Measurements from ENCODE around the gene PCP2.

Gene PCP2

GRCh38 chr19:7623725-7624603, 9.6 kb downstream of the PCP2 start:
- H3K4me3 ChIP-seq (ENCODE audit: low read length): no peak overlapping the region
- no peak for DNase-seq (ENCODE audit: low read depth, low spot score)

DNA sequence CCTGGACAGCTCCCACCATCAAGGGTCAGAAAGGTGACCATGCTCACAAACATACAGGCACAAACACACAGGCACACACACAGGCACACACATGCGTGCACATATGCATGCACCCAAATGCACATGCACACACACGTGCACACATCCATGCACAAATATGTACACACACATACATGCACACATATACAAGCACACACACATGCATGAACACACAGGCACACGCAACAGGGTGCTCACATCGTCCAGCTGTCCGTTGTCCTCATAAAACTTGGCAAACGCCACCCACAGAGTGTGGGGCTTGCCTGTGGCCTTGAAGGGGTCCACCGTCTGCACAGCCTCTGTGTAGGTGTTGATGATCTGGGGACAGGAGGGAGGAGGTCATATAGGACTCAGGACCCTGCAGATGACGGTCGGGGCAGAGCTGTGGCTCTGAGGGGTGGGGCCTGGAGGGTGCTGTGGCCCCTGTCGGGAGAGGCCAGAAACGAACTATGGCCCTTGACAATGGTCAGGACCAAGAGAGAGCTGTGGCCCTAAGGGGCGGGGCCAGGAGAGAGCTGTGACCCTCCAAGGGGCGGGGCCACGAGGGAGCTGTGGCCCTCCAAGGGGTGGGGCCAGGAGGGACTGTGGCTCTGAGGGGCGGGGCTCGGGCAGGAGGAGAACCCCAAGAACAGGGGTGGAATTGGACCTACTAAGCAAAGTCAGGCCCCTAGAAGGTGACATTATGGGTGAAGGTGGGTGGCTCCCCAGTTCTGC, 10.4 kb downstream of the PCP2 start:
- DNase-seq (ENCODE audit: low read depth, low spot score): no peak
- no peak overlapping the region for H3K4me3 ChIP-seq (ENCODE audit: low read length)

- no peak overlapping the region for H3K4me3 ChIP-seq (ENCODE audit: low read length)
- no peak for DNase-seq (ENCODE audit: low read depth, low spot score)
These were observed 12.8 kb downstream of the PCP2 start for GRCh38 chr19:7620442-7621412.

DNA sequence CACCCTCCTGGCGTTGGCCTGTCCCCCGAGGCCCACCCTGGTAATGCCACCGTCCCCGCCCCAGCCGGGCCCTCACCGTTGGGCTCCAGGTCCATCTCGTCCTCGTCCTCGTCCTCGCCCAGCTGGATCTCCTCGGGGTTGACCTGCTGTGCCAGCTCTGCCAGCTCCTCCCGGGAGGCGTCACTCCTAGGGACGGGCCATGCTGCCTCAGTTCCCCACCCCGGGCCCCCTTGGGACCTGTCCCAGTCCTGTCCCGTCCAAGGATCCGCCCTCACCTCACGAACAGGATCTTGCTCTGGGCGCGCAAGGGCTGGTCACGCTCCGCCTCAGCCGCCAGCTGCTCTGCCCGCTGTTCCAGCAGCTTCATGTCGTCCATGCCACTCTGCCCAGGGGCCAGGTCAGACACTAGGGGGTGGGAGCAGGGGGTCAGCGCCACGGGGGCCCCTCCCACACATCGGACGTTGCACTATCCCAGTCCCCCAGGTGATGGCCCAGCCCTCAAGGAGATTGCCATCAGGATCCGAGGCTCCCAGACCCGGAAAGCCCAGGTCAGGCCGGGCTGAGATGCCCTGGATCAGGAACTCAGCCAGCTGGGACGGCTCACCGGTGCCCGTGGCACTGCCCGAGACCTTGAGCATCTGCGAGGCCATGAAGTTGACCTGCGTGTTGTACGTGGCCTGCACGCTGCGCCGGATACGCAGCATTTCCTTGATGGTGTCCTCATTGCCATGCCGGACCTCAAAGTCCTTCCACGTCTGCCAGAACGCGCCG, 13.7 kb downstream of the PCP2 start:
- no peak overlapping the region for H3K4me3 ChIP-seq (ENCODE audit: low read length)
- no peak for DNase-seq (ENCODE audit: low read depth, low spot score)

- no peak overlapping the region for H3K4me3 ChIP-seq (ENCODE audit: low read length)
- no peak for DNase-seq (ENCODE audit: low read depth, low spot score)
These were observed 14.6 kb downstream of the PCP2 start for GRCh38 chr19:7618771-7619510.

DNA sequence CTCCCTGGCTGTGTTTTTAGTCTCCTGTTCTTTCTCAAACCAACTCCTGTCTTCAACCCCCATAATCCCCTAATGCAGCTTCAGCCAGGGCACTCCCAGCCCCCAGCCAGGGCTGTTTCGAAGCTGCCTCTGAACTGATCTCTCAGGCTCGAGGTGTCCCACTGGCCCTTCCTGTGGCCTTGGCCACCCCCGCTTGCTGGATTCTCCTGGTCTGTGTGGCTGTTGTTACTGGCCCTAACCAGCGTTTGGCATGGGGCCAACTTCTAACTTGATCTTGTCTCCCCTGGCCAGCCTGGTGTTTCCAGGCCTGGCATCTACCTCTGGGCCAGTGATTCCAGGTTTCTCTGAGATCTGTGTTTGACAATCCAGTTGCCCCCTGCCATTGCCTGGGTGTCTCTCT, 15.2 kb downstream of the PCP2 start:
- no peak overlapping the region for H3K4me3 ChIP-seq (ENCODE audit: low read length)

GRCh38 chr19:7617735-7618134, 15.8 kb downstream of the PCP2 start:
- H3K4me3 ChIP-seq (ENCODE audit: low read length): no peak overlapping the region
- DNase-seq (ENCODE audit: low read depth, low spot score): no peak

More for the DNA sequence above, 15.2 kb downstream of the PCP2 start:
- DNase-seq (ENCODE audit: low read depth, low spot score): no peak

GRCh38 chr19:7617172-7617571, 16.3 kb downstream of the PCP2 start:
- no peak overlapping the region for H3K4me3 ChIP-seq (ENCODE audit: low read length)
- no peak for DNase-seq (ENCODE audit: low read depth, low spot score)

DNA sequence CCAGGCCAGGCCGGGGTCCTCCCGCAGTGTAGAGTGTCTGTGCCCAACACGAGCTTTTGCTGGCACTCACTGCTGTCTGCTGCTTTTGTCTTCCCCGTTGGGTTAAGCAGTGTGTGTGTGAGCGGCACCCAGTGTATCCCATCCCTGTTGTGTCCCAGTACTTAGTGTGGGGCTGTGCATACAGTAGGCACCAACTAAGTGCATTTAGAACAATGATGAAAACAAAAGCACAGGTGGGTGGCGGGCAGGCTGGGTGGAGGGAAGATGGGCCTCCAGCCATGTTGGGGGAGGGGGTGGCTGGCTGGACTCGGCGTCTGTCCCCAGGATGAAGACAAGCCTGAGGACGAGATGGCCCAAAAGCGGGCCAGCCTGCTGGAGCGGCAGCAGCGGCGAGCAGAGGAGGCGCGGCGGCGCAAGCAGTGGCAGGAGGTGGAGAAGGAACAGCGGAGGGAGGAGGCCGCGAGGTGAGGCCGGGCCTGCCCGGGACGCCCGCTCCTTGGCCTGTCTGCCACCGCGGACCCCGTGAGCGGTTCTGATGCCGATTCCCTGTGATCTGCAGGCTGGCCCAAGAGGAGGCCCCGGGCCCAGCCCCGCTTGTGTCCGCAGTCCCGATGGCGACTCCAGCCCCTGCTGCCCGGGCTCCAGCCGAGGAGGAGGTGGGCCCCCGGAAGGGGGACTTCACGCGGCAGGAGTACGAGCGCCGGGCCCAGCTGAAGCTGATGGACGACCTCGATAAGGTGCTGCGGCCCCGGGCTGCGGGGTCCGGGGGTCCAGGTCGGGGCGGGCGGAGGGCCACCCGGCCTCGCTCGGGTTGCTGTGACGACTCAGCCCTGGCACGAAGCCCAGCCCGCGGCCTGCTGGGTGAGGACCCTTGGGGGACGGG, 18.4 kb downstream of the PCP2 start:
- no peak for DNase-seq (ENCODE audit: low read depth, low spot score)
- H3K4me3 ChIP-seq (ENCODE audit: low read length): no peak overlapping the region

DNA sequence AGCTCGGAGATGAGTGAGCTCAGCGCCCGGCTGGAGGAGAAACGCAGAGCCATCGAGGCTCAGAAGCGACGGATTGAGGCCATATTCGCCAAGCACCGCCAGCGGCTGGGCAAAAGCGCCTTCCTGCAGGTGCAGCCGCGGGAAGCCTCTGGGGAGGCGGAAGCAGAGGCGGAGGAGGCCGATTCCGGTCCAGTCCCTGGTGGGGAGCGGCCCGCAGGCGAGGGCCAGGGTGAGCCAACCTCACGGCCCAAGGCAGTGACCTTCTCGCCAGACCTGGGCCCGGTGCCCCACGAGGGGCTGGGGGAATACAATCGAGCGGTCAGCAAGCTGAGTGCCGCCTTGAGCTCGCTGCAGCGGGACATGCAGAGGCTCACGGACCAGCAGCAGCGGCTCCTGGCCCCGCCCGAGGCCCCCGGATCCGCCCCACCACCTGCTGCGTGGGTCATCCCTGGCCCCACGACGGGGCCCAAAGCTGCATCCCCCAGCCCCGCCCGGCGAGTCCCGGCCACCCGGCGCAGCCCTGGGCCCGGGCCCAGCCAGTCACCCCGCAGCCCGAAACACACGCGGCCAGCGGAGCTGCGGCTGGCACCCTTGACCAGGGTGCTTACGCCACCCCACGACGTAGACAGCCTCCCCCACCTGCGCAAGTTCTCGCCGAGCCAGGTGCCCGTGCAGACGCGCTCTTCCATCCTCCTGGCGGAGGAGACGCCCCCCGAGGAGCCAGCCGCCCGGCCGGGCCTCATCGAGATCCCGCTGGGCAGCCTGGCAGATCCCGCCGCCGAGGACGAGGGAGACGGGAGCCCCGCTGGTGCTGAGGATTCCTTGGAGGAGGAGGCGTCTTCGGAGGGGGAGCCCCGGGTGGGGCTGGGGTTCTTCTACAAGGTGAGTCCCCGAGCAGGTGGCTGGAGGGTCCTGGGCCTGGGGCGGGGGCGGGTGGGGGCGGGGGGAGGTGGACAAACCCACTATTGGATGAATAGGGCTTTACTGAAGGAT, 20.9 kb downstream of the PCP2 start:
- no peak overlapping the region for H3K4me3 ChIP-seq (ENCODE audit: low read length)

DNA sequence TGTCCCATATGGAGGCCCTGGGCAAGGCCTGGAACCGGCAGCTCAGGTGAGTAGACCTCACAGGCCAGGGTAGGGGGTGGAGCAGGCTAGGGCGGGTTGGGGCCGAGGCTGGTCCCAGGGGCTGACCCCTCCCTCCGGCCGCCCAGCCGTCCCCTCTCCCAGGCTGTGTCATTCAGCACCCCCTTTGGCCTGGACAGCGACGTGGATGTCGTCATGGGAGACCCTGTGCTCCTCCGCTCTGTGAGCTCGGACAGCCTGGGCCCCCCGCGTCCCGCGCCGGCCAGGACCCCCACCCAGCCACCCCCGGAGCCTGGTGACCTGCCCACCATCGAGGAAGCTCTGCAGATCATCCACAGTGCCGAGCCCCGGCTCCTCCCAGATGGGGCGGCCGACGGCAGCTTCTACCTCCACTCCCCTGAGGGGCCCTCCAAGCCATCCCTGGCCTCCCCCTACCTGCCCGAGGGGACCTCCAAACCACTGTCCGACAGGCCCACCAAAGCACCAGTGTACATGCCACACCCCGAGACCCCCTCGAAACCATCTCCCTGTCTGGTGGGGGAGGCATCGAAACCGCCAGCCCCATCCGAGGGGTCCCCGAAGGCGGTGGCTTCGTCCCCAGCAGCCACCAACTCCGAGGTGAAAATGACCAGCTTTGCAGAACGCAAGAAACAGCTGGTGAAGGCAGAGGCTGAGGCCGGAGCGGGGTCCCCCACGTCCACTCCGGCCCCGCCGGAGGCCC, 21.8 kb downstream of the PCP2 start:
- no peak for DNase-seq (ENCODE audit: low read depth, low spot score)
- H3K4me3 ChIP-seq (ENCODE audit: low read length): no peak overlapping the region

More for the DNA sequence above, 20.9 kb downstream of the PCP2 start:
- DNase-seq (ENCODE audit: low read depth, low spot score): no peak

- DNase-seq (ENCODE audit: low read depth, low spot score): no peak
- H3K4me3 ChIP-seq (ENCODE audit: low read length): no peak overlapping the region
These were observed 22.9 kb downstream of the PCP2 start for GRCh38 chr19:7610491-7611240.

- no peak for DNase-seq (ENCODE audit: low read depth, low spot score)
These were observed 25.5 kb downstream of the PCP2 start for GRCh38 chr19:7607874-7608560.

More at GRCh38 chr19:7607874-7608560, 25.5 kb downstream of the PCP2 start:
- H3K4me3 ChIP-seq (ENCODE audit: low read length): no peak overlapping the region

Measured in Jurkat, Clone E6-1 (cell line).